ENCODE measurements around the gene PDZD7.

PDZD7 gene

DNA sequence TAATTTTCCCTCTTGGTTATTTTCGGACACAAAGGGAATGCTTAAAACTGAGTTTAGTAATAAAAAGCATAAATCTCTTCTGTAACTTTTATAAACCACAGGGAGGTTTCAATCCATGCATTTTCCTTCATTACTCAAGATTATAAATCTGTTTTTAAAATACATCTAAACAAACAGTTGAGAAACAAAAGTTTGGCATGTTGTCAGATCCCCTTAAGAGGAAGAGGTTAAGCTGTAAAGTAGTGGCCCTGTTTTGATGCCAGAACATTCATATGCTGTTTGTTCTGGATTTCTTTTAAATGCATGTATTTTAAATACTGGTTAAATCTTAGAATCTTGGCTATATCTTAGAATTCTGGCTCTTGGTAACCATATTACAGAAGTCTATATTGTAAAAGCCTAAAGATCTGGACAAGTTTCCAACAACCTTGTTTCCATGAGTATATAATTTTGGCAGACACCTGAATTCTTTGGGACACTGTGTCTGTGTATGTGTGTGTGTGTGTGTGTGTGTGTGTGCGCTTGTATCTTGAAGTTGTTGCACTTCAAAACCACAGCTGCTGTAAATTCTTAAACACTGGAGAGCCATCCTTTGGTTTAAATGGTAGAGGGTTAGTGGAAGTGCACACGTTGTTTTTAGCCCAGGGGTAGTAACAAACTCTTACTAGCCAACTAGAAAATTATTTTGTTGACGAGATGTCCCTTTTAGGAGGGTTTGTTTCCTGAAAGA lies 68.4 kb downstream of the PDZD7 start:
- no peak for DNase-seq

DNA sequence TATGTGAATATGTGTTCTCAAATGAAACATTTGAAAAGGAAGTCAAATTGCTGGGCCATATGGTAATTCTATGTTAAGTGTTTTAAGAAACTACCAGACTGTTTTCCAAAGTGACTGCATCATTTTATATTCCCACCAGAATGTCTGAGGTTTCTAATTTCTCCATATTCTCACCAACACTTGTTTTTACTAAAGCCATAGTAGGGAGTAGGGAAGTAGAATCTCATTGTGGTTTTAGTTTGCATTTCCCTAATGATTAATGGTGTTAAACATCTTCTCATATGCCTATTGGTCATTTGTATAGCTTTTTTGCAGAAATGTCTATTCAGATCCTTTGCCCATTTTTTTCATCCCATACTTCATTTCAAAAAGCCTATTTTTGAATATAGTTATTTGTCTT lies 70.7 kb downstream of the PDZD7 start:
- DNase-seq: no peak
